ENCODE data around the gene ONECUT2.

ONECUT2 gene

DNA sequence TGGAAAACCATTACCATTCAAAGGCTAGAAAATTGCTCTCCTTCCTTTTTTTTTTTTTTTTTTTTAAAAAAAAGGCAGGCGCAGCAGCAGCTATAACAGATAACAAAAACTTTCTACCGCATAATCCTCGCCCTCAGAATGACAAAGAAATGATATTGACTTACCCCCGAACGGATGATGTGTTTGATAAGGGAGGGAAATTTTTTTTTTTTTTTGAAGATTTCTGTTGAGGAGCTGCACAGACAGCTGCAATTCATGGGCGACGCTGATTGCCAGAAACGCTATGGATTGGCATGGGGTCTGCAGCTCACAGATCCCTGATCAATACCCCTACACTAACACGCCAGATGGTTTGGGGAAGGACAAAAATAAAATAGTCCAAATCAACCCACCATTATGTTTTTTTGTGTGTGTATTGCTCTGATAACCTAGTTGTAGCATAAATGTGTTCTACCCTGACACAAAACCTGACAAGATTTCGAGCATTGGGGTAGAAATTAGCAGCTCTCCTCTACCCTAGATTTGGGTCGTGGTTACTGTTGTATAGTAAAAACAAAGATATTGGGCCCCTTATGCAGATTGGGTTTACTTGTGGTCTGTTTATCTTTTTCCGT is 3.6 kb upstream of the ONECUT2 start:
- DNase-seq (ENCODE audit: low read depth), result no peak

DNA sequence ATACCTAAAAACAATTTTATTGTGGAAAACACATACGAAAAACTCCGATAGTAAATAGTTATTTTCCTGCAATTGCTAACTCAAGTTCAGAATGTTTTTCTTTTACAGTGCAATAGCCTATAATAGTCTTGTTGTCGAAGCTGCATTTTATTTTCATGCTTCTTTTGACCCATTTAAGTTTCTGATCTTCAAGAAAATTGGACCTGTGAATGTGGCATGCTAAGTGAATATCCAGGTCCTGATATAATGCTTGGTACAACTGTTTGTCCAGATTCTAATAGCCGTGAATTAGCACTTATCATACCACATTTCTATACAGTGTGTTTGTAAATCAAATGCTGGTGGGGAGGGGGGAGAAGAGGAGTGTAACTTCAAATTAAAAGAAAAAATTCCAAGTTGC is 3.0 kb upstream of the ONECUT2 start:
- DNase-seq (ENCODE audit: low read depth), result no peak

DNA sequence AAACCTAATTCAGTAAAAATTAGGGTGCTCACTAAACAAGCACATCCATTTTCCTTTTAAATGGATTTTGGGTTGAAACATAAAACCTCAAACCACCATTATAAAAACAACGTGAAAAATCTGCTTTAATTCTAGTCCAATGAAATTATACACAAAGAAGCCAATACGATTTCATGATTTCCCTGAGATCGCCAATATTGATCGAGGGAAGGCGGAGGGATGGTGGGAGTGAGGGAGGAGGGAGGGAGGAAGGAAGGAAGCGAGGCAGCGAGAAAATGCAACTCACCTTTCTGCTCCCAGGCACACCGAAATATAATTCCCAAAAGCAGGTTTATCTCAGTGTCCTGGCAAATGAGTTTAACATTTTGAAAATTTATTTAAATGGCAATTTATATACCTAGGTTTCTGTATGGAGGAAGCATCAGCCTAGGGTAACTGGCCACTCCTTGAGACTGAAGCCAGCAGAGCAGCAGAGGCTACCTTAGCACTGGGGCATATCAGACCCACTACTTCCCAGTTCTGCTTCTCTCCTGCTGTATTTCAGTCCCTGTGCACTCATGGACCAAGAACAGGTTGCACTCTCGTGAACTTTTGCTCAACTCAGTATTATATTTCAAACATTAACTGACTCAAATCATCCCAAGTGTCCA is 2.3 kb upstream of the ONECUT2 start:
- DNase-seq (ENCODE audit: low read depth), result no peak

- no peak for DNase-seq (ENCODE audit: low read depth)
These were observed 1.7 kb upstream of the ONECUT2 start for GRCh38 chr18:57433482-57433881.

DNA sequence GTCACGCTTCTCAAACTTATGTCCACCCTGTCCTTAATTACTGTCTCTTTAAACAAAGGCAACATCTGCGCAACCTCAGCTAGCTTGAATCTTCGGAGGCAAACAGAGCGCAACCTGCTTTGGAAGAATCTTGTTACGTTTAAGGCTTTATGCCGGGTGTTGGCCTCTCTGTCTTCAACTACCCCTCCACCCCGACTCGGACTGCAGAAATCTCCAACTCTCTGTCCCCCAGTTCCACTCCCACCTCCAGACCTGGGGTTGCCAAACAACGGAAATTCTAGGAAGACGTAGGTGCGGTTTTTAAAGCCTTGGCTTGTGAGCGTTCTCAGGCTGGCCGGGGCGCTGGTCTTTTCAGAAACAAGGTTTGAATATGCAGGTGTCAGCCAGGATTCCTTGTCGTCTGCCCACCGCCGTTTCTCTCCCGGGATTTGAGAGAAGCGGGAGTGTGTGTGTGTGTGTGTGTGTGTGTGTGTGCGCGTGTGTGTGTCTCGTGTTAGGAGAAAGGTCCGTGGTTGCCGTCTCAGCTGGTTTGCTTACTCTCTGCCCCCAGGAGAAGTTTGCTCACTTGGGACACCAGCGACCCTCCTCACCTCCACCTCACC is 1.1 kb upstream of the ONECUT2 start:
- no peak for DNase-seq (ENCODE audit: low read depth)

DNA sequence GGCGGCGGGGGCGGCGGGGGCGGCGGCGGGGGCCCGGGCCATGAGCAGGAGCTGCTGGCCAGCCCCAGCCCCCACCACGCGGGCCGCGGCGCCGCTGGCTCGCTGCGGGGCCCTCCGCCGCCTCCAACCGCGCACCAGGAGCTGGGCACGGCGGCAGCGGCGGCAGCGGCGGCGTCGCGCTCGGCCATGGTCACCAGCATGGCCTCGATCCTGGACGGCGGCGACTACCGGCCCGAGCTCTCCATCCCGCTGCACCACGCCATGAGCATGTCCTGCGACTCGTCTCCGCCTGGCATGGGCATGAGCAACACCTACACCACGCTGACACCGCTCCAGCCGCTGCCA is 644 bp downstream of the ONECUT2 start:
- no peak for DNase-seq (ENCODE audit: low read depth)

GRCh38 chr18:57436191-57436964 is 1.2 kb downstream of the ONECUT2 start:
- DNase-seq (ENCODE audit: low read depth), result no peak

DNA sequence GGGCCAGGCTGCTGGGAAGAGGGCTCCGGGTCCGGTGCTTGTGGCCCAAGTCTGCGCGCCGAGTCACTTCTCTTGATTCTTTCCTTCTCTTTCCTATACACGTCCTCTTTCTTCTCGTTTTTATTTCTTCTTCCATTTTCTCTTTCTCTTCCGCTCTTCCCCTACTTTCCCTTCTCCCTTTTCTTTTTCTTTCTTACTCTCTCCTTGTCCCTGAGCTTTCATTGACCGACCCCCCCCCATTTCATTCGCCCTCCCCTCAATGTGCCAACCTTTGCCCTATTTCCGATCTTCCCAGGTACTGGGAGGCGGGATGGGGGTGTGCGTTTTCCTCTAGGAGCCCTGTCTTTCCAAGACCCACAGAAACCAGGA is 1.8 kb downstream of the ONECUT2 start:
- no peak for DNase-seq (ENCODE audit: low read depth)

DNA sequence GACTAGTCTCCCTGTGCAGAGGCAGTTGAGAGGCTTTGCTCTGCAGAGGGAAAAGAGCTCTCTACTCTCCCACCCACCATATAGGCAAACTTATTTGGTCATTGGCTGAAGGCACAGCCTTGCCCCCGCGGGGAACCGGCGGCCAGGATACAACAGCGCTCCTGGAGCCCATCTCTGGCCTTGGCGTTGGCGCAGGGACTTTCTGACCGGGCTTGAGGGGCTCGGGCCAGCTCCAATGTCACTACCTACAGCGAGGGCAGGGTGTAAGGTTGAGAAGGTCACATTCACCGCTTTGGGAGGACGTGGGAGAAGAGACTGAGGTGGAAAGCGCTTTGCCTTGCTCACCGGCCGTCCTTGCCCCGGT is 2.2 kb downstream of the ONECUT2 start:
- DNase-seq (ENCODE audit: low read depth), result no peak

GRCh38 chr18:57437766-57438671 is 2.8 kb downstream of the ONECUT2 start:
- peak; percentile 9 for DNase-seq (ENCODE audit: low read depth)

- DNase-seq (ENCODE audit: low read depth), result no peak
These were observed 3.8 kb downstream of the ONECUT2 start for GRCh38 chr18:57438743-57439608.

- DNase-seq (ENCODE audit: low read depth), result no peak
These were observed 4.4 kb downstream of the ONECUT2 start for GRCh38 chr18:57439609-57439968.

- DNase-seq (ENCODE audit: low read depth), result no peak
These were observed 4.8 kb downstream of the ONECUT2 start for GRCh38 chr18:57439985-57440330.

GRCh38 chr18:57440331-57441070 is 5.3 kb downstream of the ONECUT2 start:
- DNase-seq (ENCODE audit: low read depth), result no peak

- peak; percentile 12 for DNase-seq (ENCODE audit: low read depth)
These were observed 6.1 kb downstream of the ONECUT2 start for GRCh38 chr18:57441071-57441794.

DNA sequence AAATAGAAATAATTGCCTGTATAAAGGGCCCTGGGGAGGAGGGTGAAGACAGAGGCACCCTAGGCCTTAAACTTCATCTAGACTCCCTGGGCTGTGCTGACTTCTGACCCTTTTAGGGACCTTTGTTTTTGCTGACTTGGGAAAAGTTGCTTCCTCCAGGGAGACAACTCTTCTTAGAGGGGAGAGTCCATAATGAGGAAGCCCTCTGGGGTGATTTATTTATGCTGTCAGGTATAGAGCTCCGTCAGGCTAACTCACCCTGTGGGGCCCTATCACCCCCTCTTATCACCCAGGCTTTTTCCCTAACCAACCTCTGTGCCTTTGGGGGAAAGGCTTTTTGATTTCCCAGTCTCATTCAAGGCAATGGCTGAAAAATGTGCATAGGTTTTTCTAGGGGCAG is 8.1 kb downstream of the ONECUT2 start:
- DNase-seq (ENCODE audit: low read depth), result no peak

- DNase-seq (ENCODE audit: low read depth), result no peak
These were observed 8.5 kb downstream of the ONECUT2 start for GRCh38 chr18:57443702-57444101.

DNA sequence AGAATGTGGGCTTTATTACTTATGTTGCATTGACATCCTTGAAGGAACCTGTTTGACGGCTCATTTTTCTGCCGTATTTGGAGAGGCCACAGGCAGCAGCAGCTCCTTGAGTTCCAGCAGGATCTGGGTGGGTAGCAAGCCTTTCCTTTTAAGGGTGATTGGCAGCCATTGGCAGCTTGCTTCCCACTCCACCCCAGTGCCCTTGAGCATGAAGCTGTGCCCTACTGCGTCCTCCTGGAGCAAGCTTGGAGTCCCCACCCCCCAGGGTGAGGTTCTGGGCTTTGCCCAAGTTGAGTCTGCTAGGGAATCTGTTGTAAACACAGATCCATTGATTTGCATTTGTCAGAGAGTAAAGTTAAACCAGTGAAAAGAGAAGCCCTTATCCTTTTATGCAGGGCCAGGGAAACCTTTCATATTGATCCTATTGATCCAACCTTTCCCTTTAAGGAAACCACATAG is 9.2 kb downstream of the ONECUT2 start:
- no peak for DNase-seq (ENCODE audit: low read depth)

DNA sequence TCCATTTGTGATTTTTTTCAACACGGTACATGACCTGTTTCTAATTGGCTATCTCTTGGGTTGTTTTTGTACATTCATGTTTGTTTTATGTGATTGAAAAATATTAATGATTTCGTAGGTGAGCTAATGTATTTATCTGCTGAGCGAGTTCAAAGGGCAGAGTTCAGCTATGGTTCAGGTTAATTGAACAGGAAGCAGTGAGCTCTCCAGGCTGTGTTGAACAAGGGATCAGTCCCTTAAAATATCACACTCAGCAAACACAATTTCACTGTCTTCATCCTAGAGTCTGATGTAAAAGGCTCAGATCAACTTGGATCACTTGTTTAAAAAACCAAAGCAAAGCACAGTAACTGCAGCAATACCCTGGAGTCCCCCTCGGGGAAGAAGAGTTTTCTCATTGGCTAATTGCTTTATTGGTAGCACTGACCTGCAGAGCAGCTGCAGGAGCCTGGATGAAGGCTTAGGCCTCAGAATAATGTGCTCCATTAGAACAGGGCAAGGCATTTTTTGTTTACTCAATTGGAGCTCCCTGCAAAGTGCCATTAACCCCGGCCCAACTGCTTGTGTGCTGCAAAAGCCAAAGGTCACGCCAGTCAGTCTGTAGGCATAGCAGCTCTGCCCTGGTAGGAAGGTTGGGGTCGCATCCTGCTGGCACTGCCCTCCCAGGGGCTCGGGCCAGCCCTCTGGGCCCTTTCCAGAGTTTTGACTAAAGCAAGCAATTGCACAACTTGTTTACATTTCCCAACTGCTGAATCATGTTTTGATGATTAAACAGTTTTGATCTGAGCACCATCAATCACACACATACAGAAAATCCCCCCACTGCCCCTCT is 10.5 kb downstream of the ONECUT2 start:
- DNase-seq (ENCODE audit: low read depth), result no peak
